Measurements from ENCODE around the gene TUSC2. TPM values are rescaled to one million over a fixed set of nuclear protein-coding genes. Genes with fewer than 3 reads are reported as not detected.
A peak's percentile ranks its signal among the peaks of the same experiment; 100 is the strongest.

TUSC2 gene
- total and polyA plus RNA-seq, 9 of the 15 experiments (the other 6 are each of a cell fraction or from before 2014, with no cell fraction given): 2.8 to 67.5 (median 25.8) TPM

DNA sequence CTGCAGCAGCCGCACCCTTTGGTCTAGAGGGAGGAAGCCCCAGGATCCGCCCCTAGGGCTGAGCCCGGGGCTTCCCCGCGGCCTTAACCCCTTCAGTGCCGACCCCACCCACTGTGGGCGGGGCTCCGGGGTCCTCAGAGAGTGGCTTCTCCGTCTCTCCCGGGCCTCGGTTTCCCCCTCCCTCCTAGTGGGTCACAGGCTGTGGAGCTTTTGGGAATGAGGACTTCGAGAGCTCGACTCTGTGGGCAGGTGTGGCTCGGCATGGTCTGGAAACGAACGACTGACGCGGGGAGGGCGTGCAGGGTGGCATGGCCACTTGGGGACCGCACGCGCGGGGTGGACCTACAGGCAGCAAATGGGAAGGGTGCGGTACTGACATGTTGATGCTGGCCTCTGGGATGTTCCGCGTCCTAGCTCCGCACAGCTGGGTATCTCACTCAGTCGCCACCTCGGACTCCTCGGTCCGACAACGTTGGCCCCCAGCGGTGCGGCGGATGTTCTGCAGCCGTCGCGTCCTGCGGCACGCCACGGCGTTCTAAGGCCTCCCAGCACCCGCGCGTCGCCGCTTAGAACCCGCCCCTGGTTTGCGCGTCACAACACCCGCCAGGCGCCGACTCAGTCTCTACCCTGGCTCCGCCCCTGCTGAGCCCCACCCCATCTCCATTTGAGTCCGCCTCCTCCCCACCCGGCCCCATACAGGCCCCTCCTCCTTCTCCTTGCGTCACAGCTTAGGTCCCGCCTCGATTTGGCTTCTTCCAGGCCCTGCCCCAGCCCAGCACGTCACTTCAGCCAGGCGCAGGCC is 29.0 kb downstream of the TUSC2 start, which contains the start of the genes HYAL3 and NAA80 (continued):
- TF ChIP-seq E2F6 (IDR thresholded peaks at IDR 0.05; ENCODE audit: borderline replicate concordance in 1 of 2, extremely low read depth in 1 of 2, insufficient read depth in 1 of 2, insufficient read length in 1 of 2, low read depth in 1 of 2, low read length in 1 of 2, poor library complexity in 1 of 2, severe bottlenecking in 1 of 2): peak in 1 of 2 experiments; percentile 26
- peak; percentile 74 for TF ChIP-seq MAX (CRISPR knock-in tag; IDR thresholded peaks at IDR 0.05)
- no peak for TF ChIP-seq NR2C1 (IDR thresholded peaks at IDR 0.05)
- TF ChIP-seq NR2C1 (tag; IDR thresholded peaks at IDR 0.05): no peak
- 0 out of 2 replicates have a peak, but pooled peaks have one; percentile 6 for TF ChIP-seq SMC3 (conservative IDR thresholded peaks at IDR 0.05; ENCODE audit: insufficient read depth, low read depth, low read length)
- no peak for TF ChIP-seq IFI16 (CRISPR knock-in tag; IDR thresholded peaks at IDR 0.05)
- peak; percentile 50; the same call in 1 of the 2 replicates for TF ChIP-seq SIN3B (IDR thresholded peaks at IDR 0.05; ENCODE audit: low read depth)
- TF ChIP-seq RBM25 (IDR thresholded peaks at IDR 0.05; ENCODE audit: low read depth, low read length, severe bottlenecking): no peak
- TF ChIP-seq GTF2F1 (IDR thresholded peaks at IDR 0.05; ENCODE audit: low read depth, low read length): no peak
- no peak for TF ChIP-seq MYBL2 (IDR thresholded peaks at IDR 0.05; ENCODE audit: low read depth)
- no peak for TF ChIP-seq MYBL2 (CRISPR knock-in tag; IDR thresholded peaks at IDR 0.05; ENCODE audit: borderline replicate concordance)
- no peak for TF ChIP-seq ZC3H8 (IDR thresholded peaks at IDR 0.05)
- TF ChIP-seq SP1 (CRISPR knock-in tag; IDR thresholded peaks at IDR 0.05): peak; percentile 80
- no peak for TF ChIP-seq TRIM28 (IDR thresholded peaks at IDR 0.05)
- TF ChIP-seq ZBTB12 (CRISPR knock-in tag; IDR thresholded peaks at IDR 0.05): peak; percentile 64; the same call in 1 of the 2 replicates
- TF ChIP-seq TAF7 (tag; IDR thresholded peaks at IDR 0.05): no peak
- TF ChIP-seq STAT5A (IDR thresholded peaks at IDR 0.05; ENCODE audit: borderline replicate concordance, low read length): no peak
- TF ChIP-seq KLF1 (tag; IDR thresholded peaks at IDR 0.05): peak; percentile 39; the same call in 1 of the 2 replicates
- TF ChIP-seq ZNF146 (CRISPR knock-in tag; IDR thresholded peaks at IDR 0.05; ENCODE audit: unreplicated experiment): no peak
- TF ChIP-seq ZBED1 (IDR thresholded peaks at IDR 0.05): no peak
- TF ChIP-seq POLR3A (IDR thresholded peaks at IDR 0.05; ENCODE audit: borderline replicate concordance, extremely low read depth, insufficient read depth, insufficient read length): no peak
- TF ChIP-seq EHMT2 (IDR thresholded peaks at IDR 0.05): no peak
- peak; percentile 21 for TF ChIP-seq TBP (optimal IDR thresholded peaks at IDR 0.05; ENCODE audit: low read depth, low read length)
- no peak for TF ChIP-seq MEIS2 (IDR thresholded peaks at IDR 0.05; ENCODE audit: partially characterized antibody)
- no peak for TF ChIP-seq NFE2L1 (tag; IDR thresholded peaks at IDR 0.05; ENCODE audit: borderline replicate concordance, low read depth)
- TF ChIP-seq BDP1 (IDR thresholded peaks at IDR 0.05; ENCODE audit: insufficient read depth, insufficient read length): no peak
- TF ChIP-seq ZNF76 (CRISPR knock-in tag; IDR thresholded peaks at IDR 0.05; ENCODE audit: borderline replicate concordance): no peak
- no peak for TF ChIP-seq RHOXF2B (CRISPR knock-in tag; conservative IDR thresholded peaks at IDR 0.05)
